ENCODE data around the gene CHN2.

Gene CHN2

DNA sequence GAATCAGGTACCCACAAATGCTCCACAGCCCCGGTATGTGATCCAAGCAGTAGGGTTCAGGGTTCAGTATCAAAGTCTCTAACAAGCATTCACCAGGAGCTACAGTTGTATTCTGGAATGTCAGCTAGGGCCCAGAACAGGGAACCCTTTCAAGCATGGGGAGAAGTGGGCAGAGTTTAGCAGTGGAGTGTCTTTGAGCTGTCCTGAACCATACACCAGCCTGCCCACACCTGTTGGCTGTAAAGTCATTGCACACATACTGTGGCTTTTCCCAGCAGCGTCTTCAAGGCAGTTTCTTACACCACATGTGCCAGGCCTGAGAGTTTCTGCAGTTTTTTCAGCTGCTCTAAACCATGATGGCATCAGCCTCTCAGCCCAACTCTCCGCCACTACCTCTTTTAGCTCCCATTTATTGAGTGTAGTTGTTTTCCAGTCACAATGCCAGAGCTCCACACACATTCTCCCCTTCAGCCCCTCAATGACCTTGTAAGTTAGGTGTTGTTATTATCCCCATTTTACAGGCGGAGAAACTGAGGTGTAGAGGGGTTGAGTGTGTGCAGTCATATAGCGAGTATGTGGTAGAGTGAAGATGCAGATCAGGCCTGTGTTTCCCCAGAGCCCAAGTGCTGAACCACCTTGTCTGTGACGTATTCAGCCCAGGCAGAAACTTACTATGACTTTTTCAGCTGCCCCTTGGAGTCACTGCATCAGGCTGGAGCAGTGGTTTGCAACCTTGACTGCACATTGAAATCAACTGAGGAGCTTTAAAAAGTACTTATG lies 83.1 kb downstream of the CHN2 start:
- TF ChIP-seq FOXK2 (IDR thresholded peaks at IDR 0.05) (no peak), NFRKB (IDR thresholded peaks at IDR 0.05) (no peak), L3MBTL2 (conservative IDR thresholded peaks at IDR 0.05) (no peak), ELF4 (IDR thresholded peaks at IDR 0.05) (no peak), SP1 (IDR thresholded peaks at IDR 0.05) (no peak)
- POLR2A ChIA-PET, result no interaction called here
- CTCF ChIA-PET, result interaction anchor here (1.2 kb wide), 1 partner anchor 88 kb away, joined by 4 read pairs; no protein-coding TSS in a partner anchor
- DNase-seq (ENCODE audit: extremely low spot score), result no peak

DNA sequence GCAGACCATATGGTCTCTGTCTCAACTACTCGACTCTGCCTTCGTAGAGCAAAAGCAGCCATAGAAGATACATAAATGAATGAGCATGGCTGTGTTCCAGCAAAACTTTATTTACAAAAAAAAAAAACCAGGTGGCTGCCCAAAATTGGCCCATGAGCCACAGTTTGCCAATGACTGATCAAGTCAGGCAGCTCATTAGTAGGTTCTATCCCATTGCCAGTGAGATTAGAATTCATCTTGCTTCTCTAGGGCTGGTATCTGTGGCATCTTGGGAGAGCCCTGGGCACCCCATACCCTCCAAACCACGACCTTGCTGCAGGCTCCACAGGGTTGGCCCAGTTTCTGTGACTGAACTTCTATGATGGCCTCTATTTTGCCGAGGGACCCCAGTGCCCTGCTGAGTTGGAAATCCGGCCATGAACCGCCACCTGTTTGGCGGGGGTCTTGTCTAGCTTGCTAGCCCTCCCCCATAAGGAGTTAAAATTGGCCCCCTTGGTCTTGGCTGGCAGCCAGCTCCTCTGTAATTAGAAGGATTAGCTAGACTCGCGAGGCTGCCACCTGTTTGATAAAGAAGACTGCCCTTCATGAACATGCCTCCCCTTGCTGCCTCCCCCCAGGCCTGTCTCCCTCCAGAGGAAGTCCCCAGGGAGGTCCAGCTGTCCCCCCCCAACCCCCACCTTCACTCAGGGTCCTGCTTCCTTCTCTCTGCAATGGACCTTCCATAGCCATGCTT lies 83.9 kb downstream of the CHN2 start:
- TF ChIP-seq FOXK2 (IDR thresholded peaks at IDR 0.05) (no peak), NFRKB (IDR thresholded peaks at IDR 0.05) (no peak), LEF1 (IDR thresholded peaks at IDR 0.05; ENCODE audit: borderline replicate concordance) (no peak), ZNF384 (IDR thresholded peaks at IDR 0.05) (no peak), FOXA1 (IDR thresholded peaks at IDR 0.05) (no peak)
- CTCF ChIA-PET, result interaction anchor here (0.6 kb wide), 1 partner anchor 43 kb away, joined by 4 read pairs; no protein-coding TSS in a partner anchor
- POLR2A ChIA-PET, result no interaction called here
- DNase-seq (ENCODE audit: extremely low spot score), result no peak

DNA sequence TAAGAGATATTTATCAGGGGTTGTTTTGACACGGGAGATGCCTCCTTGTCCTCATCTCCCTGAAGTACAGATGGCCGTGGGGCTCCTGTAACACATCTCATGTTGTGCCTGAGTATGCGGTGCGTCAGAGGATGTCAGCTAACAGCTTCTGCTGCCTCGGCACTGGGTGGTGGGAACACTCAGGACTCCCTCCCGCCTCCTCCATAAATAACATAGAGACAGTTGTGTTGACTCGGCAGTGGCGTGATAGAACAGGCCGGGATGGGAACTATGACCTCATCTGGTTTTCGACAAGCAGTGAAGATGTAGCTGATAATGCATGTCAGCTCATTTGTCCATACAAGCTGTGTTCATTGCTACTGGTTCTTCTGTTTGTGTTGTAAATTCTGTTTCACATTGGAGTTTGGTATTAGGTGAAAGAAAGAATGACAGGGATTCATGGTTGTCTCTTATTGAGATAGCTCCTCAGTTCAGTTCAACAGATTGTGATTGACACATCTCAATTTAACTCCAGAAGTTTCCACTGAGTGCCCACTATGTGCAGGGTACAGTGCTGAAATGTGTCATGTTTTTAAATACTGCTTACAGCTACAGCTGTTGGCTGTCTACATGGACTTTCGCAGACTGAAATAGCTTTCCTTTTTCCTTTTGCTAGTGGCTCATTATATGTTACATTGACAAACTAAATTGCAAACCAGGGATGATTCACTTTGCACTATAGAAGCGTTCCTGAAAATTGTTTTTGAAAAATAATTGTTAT lies 87.4 kb downstream of the CHN2 start:
- POLR2A ChIA-PET, result interaction anchor here (1.2 kb wide), 1 partner anchor 26 kb away, joined by 3 read pairs; no protein-coding TSS in a partner anchor
- CTCF ChIA-PET, result interaction anchor here (0.6 to 1.2 kb wide), 5 partner anchors 15 to 361 kb away, joined by 3 to 5 read pairs (median 4); no protein-coding TSS in a partner anchor
- peak; percentile 67 for DNase-seq (ENCODE audit: extremely low spot score)
- TF ChIP-seq, protein P1, sequence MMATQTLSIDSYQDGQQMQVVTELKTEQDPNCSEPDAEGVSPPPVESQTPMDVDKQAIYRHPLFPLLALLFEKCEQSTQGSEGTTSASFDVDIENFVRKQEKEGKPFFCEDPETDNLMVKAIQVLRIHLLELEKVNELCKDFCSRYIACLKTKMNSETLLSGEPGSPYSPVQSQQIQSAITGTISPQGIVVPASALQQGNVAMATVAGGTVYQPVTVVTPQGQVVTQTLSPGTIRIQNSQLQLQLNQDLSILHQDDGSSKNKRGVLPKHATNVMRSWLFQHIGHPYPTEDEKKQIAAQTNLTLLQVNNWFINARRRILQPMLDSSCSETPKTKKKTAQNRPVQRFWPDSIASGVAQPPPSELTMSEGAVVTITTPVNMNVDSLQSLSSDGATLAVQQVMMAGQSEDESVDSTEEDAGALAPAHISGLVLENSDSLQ (IDR thresholded peaks at IDR 0.05), result peak; percentile 91
- no peak for TF ChIP-seq SP1 (IDR thresholded peaks at IDR 0.05)

DNA sequence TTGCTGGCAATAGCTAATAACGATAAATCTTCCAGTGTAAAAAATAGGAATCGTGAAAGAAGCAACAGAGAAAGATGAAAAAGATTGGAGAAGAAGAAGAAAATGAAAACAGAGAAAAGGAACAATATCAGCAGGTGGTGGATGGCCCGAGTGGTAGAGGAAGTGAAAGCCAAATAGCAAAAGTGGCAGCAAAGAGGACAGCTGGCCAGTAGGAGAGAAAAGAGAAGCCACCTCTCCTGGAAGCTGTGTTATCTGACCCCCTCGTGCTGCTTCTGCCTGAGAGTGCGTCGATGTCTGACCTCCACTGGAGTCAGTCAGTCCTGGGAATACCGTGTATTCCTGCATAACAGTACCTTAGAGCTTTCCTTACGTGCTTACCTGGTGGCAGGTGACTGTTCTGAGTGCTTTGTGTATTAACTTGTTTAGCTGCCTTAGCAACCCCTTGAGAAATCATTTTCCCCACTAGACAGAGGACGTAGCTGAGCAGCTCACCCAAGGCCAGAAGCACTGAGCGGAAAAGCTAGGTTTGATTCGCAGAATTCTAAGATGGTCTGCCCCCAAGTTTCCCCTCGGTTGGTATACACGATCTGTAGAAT lies 88.3 kb downstream of the CHN2 start:
- DNase-seq (ENCODE audit: extremely low spot score), result no peak
- ChIA-PET CTCF (interaction anchor here (0.9 to 1.2 kb wide), 2 partner anchors 94 to 362 kb away, joined by 3 to 4 read pairs; no protein-coding TSS in a partner anchor), POLR2A (no interaction called here)
- no peak for TF ChIP-seq TARDBP (IDR thresholded peaks at IDR 0.05)
- TF ChIP-seq FOXK2 (IDR thresholded peaks at IDR 0.05), result no peak
- TF ChIP-seq ZNF384 (IDR thresholded peaks at IDR 0.05), result no peak
- no peak for TF ChIP-seq FOXM1 (IDR thresholded peaks at IDR 0.05; ENCODE audit: borderline replicate concordance)
- no peak for TF ChIP-seq FOXA1 (IDR thresholded peaks at IDR 0.05)
- TF ChIP-seq, protein P1 (IDR thresholded peaks at IDR 0.05), result no peak
- no peak for TF ChIP-seq ELF4 (IDR thresholded peaks at IDR 0.05)
- no peak for TF ChIP-seq HDGF (IDR thresholded peaks at IDR 0.05; ENCODE audit: borderline replicate concordance)
- TF ChIP-seq L3MBTL2 (conservative IDR thresholded peaks at IDR 0.05), result no peak
- no peak for TF ChIP-seq NFRKB (IDR thresholded peaks at IDR 0.05)
- no peak for TF ChIP-seq BHLHE40 (IDR thresholded peaks at IDR 0.05; ENCODE audit: borderline replicate concordance)
- TF ChIP-seq LEF1 (IDR thresholded peaks at IDR 0.05; ENCODE audit: borderline replicate concordance), result no peak
- TF ChIP-seq CTBP1 (IDR thresholded peaks at IDR 0.05; ENCODE audit: borderline replicate concordance), result no peak
- TF ChIP-seq SUZ12 (IDR thresholded peaks at IDR 0.05), result no peak
- TF ChIP-seq ARNT (IDR thresholded peaks at IDR 0.05), result no peak
- TF ChIP-seq SP1 (IDR thresholded peaks at IDR 0.05), result no peak

DNA sequence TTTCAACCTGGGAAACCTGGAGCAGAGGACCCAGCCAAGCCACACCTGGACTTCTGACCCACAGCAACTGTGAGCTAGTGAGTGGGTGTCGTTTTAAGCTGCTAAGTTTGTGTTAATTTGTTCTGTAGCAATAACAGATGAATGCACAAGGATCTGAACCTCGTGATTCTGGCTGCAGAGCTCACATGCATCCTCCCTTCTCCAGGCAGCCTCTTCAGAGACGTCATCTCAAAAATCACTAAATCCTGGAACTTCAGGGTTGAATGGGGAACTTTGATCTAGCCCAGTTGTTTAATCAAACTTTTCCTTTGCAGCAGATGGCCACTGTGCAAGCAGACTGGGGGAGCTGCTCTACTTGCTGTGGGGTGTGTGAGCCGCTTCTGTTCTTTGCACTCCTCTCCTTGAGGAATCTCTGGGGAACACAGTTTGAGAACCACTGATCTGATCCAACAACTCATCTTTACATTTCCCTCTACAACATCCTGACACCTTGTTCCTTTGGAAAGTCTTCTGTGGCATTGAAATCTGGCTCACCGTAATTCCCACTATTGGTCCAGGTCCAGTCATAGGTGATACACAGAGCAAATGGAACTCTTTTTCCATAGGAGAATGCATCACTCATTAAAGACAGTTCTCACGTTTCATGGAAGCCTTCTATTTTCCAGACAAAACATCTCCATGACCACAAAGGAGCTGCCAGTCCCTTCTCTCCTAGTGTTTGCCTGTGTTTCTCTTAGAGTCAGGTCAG lies 90.3 kb downstream of the CHN2 start:
- no peak for DNase-seq (ENCODE audit: extremely low spot score)
- TF ChIP-seq, protein P1 (IDR thresholded peaks at IDR 0.05), result no peak
- TF ChIP-seq LEF1 (IDR thresholded peaks at IDR 0.05; ENCODE audit: borderline replicate concordance) (no peak), ZNF384 (IDR thresholded peaks at IDR 0.05) (no peak), L3MBTL2 (conservative IDR thresholded peaks at IDR 0.05) (no peak), SUZ12 (IDR thresholded peaks at IDR 0.05) (no peak), HDGF (IDR thresholded peaks at IDR 0.05; ENCODE audit: borderline replicate concordance) (no peak)
- CTCF ChIA-PET, result interaction anchor here (0.6 to 0.7 kb wide), 2 partner anchors 11 to 62 kb away, joined by 3 read pairs; no protein-coding TSS in a partner anchor
- POLR2A ChIA-PET, result no interaction called here
